HepG2 (cell line): ENCODE results near the gene C19orf73. TPM values are rescaled to one million over a fixed set of nuclear protein-coding genes. Genes with fewer than 3 reads are reported as not detected.

Experiments
- BORCS8-MEF2B ChIP-seq: sonication (generic); formaldehyde crosslinking; IDR thresholded peaks from 2 replicates; pipeline ENCODE4 v1.8.0; 2022; ENCODE audit warnings: mild to moderate bottlenecking, missing genetic modification reagents
- BRCA1 ChIP-seq: sonication (generic); formaldehyde crosslinking; IDR thresholded peaks from 2 replicates; pipeline ENCODE4 v1.4.0; 2020; ENCODE audit warnings: missing genetic modification reagents
- HDAC1 ChIP-seq: sonication (generic); formaldehyde crosslinking; IDR thresholded peaks from 2 replicates; pipeline ENCODE4 v1.5.1; 2020; ENCODE audit warnings: mild to moderate bottlenecking, missing genetic modification reagents
- HNRNPLL ChIP-seq: fragments of 200-400 bp; formaldehyde crosslinking; IDR thresholded peaks from 2 replicates; pipeline ENCODE4 v1.6.1; 2017; ENCODE audit warnings: mild to moderate bottlenecking, low read depth, low read length; ENCODE audit not compliant: poor library complexity, severe bottlenecking
- MXI1 ChIP-seq: IDR thresholded peaks from 3 replicates; pipeline ENCODE4 v1.6.1; 2012; ENCODE audit warnings: low read depth, low read length, inconsistent platforms, borderline replicate concordance
- NRL ChIP-seq: sonication (generic); formaldehyde crosslinking; IDR thresholded peaks from 2 replicates; pipeline ENCODE4 v1.5.0; 2020; ENCODE audit warnings: missing genetic modification reagents, mild to moderate bottlenecking, moderate library complexity, borderline replicate concordance
- POLR2A ChIP-seq, 2 experiments: IDR thresholded peaks; 2 replicates each; pipeline ENCODE4 v1.6.1; 2011; ENCODE audit warnings: low read depth in 2 of 2, low read length in 2 of 2, mild to moderate bottlenecking in 1 of 2, moderate library complexity in 1 of 2; ENCODE audit not compliant: insufficient read depth in 1 of 2
- RBM39 ChIP-seq: fragments of 200-400 bp; formaldehyde crosslinking; IDR thresholded peaks from one replicate; pipeline ENCODE4 v1.6.1; 2018; ENCODE audit warnings: antibody characterized with exemption, mild to moderate bottlenecking, low read depth, low read length; ENCODE audit not compliant: poor library complexity, severe bottlenecking
- RFXAP ChIP-seq: sonication (generic); formaldehyde crosslinking; IDR thresholded peaks from 2 replicates; pipeline ENCODE4 v1.4.0; 2020; ENCODE audit warnings: missing genetic modification reagents, borderline replicate concordance
- ZNF292 ChIP-seq: sonication (generic); formaldehyde crosslinking; IDR thresholded peaks from 2 replicates; pipeline ENCODE4 v1.8.1; 2022; ENCODE audit warnings: mild to moderate bottlenecking, low read depth, missing genetic modification reagents, borderline replicate concordance
- ZNF326 ChIP-seq: sonication (generic); formaldehyde crosslinking; IDR thresholded peaks from 2 replicates; pipeline ENCODE4 v1.4.0; 2020; ENCODE audit warnings: missing genetic modification reagents, borderline replicate concordance
- ZNF605 ChIP-seq: sonication (generic); formaldehyde crosslinking; IDR thresholded peaks from 2 replicates; pipeline ENCODE4 v1.8.0; 2022; ENCODE audit warnings: mild to moderate bottlenecking, missing genetic modification reagents
- ZNF724P ChIP-seq: sonication (generic); formaldehyde crosslinking; IDR thresholded peaks from 2 replicates; pipeline ENCODE4 v1.8.0; 2022; ENCODE audit warnings: missing genetic modification reagents, borderline replicate concordance
- polyA plus RNA-seq, 8 experiments: library from polyadenylated mRNA; depleted of rRNA in 3 of 8; stranded (reverse) in 7 of 8; unstranded in 1 of 8; fragments of >200 nt; fragmentation: Illumina TruSeq in 4 of 8; extraction: Trizol in 4 of 8; gene quantifications; 2 replicates each; pipeline versions ENCODE4 v1.2.1 to v1.2.3, GENCODE V29; 2011 to 2016; ENCODE audit warnings: low read depth in 4 of 8, missing spikeins in 1 of 8, mixed read lengths in 1 of 8; ENCODE audit not compliant: insufficient read depth in 1 of 8
- total RNA-seq, 5 experiments: library from RNA; depleted of rRNA; stranded (reverse); fragments of >200 nt; fragmentation: Illumina TruSeq; extraction: Trizol; gene quantifications; 2 replicates each; pipeline ENCODE4 v1.2.3, GENCODE V29; 2016; ENCODE audit warnings: low read depth in 1 of 5
- TF ChIP-seq, protein P1 (sequence below): sonication (generic); formaldehyde crosslinking; IDR thresholded peaks from 2 replicates; pipeline ENCODE4 v1.5.1; 2020; ENCODE audit warnings: mild to moderate bottlenecking, moderate library complexity, missing genetic modification reagents
- TF ChIP-seq, protein P2 (sequence below): sonication (generic); formaldehyde crosslinking; IDR thresholded peaks from 2 replicates; pipeline ENCODE4 v1.8.0; 2022; ENCODE audit warnings: mild to moderate bottlenecking, missing genetic modification reagents, moderate library complexity
- TF ChIP-seq, protein P3 (sequence below): sonication (generic); formaldehyde crosslinking; IDR thresholded peaks from 2 replicates; pipeline ENCODE4 v1.4.0; 2020; ENCODE audit warnings: mild to moderate bottlenecking, missing genetic modification reagents
- TF ChIP-seq, protein P4 (sequence below): sonication (generic); formaldehyde crosslinking; IDR thresholded peaks from 2 replicates; pipeline ENCODE4 v1.5.1; 2020; ENCODE audit warnings: missing genetic modification reagents, mild to moderate bottlenecking, borderline replicate concordance

Gene C19orf73
- total and polyA plus RNA-seq, 2 of the 13 experiments (the other 11 are each of a cell fraction or from before 2014, with no cell fraction given): 1.4 to 1.5 TPM

DNA sequence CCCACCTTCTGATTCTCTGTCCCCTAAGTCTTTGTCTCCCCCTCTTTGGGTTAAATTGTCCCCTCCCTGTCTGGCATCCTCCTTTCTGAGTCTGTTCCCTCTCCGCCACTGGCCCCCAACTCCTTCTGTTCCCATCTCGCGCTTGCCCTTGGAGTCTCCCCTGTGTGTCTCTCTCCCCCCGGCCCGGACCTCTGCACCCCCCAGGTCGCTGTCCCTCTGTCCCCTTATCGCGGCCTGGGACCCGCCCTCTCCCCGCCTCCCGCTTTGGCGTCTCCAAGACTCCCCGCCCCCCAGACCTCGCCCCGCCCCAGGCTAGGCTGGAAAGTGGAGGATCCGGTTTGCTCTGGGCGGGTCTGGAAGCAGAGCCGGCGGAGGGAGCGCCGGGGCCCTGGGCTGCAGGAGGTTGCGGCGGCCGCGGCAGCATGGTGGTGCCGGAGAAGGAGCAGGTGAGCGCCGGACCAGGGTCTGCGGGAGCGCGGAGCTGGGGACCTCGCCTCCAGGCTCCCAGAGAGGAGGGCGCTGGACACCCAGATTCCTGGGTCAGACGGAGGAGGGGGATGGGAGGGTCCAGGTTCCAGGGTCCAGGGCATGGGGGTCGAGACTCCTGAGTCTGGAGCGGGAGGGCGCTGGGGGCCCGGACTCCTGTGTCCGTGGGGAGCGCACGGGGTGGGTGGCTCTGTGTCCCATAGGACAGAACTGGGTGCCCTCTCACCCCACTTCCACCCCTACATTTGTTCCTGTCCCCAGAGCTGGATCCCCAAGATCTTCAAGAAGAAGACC lies 38.7 kb upstream of the C19orf73 start, which contains the start of gene TRPM4 (continued):
- TF ChIP-seq HDAC1 (CRISPR knock-in tag) (peak; percentile 69), ZNF605 (CRISPR knock-in tag) (peak; percentile 46; the same call in 1 of the 2 replicates), RFXAP (CRISPR knock-in tag) (no peak), HNRNPLL (peak; percentile 65), BRCA1 (CRISPR knock-in tag) (no peak), POLR2A (IDR thresholded peaks at IDR 0.05; ENCODE audit: insufficient read depth in 1 of 2, low read depth in 2 of 2, low read length in 2 of 2) (peak in 1 of 2 experiments; percentile 87; a peak in 2 of 4 replicates), BORCS8-MEF2B (CRISPR knock-in tag) (no peak), NRL (CRISPR knock-in tag) (0 out of 2 replicates have a peak, but pooled peaks have one; percentile 26), ZNF326 (CRISPR knock-in tag) (no peak), ZNF292 (peak; percentile 34; the same call in 1 of the 2 replicates), RBM39 (peak; percentile 52), ZNF724P (no peak), MXI1 (peak; percentile 46; the same call in 1 of the 3 replicates)
- TF ChIP-seq, protein P1, sequence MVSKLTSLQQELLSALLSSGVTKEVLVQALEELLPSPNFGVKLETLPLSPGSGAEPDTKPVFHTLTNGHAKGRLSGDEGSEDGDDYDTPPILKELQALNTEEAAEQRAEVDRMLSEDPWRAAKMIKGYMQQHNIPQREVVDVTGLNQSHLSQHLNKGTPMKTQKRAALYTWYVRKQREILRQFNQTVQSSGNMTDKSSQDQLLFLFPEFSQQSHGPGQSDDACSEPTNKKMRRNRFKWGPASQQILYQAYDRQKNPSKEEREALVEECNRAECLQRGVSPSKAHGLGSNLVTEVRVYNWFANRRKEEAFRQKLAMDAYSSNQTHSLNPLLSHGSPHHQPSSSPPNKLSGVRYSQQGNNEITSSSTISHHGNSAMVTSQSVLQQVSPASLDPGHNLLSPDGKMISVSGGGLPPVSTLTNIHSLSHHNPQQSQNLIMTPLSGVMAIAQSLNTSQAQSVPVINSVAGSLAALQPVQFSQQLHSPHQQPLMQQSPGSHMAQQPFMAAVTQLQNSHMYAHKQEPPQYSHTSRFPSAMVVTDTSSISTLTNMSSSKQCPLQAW (CRISPR knock-in tag): peak; percentile 83
- TF ChIP-seq, protein P2, sequence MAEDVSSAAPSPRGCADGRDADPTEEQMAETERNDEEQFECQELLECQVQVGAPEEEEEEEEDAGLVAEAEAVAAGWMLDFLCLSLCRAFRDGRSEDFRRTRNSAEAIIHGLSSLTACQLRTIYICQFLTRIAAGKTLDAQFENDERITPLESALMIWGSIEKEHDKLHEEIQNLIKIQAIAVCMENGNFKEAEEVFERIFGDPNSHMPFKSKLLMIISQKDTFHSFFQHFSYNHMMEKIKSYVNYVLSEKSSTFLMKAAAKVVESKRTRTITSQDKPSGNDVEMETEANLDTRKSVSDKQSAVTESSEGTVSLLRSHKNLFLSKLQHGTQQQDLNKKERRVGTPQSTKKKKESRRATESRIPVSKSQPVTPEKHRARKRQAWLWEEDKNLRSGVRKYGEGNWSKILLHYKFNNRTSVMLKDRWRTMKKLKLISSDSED: no peak
- TF ChIP-seq, protein P3, sequence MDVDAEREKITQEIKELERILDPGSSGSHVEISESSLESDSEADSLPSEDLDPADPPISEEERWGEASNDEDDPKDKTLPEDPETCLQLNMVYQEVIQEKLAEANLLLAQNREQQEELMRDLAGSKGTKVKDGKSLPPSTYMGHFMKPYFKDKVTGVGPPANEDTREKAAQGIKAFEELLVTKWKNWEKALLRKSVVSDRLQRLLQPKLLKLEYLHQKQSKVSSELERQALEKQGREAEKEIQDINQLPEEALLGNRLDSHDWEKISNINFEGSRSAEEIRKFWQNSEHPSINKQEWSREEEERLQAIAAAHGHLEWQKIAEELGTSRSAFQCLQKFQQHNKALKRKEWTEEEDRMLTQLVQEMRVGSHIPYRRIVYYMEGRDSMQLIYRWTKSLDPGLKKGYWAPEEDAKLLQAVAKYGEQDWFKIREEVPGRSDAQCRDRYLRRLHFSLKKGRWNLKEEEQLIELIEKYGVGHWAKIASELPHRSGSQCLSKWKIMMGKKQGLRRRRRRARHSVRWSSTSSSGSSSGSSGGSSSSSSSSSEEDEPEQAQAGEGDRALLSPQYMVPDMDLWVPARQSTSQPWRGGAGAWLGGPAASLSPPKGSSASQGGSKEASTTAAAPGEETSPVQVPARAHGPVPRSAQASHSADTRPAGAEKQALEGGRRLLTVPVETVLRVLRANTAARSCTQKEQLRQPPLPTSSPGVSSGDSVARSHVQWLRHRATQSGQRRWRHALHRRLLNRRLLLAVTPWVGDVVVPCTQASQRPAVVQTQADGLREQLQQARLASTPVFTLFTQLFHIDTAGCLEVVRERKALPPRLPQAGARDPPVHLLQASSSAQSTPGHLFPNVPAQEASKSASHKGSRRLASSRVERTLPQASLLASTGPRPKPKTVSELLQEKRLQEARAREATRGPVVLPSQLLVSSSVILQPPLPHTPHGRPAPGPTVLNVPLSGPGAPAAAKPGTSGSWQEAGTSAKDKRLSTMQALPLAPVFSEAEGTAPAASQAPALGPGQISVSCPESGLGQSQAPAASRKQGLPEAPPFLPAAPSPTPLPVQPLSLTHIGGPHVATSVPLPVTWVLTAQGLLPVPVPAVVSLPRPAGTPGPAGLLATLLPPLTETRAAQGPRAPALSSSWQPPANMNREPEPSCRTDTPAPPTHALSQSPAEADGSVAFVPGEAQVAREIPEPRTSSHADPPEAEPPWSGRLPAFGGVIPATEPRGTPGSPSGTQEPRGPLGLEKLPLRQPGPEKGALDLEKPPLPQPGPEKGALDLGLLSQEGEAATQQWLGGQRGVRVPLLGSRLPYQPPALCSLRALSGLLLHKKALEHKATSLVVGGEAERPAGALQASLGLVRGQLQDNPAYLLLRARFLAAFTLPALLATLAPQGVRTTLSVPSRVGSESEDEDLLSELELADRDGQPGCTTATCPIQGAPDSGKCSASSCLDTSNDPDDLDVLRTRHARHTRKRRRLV: no peak
- TF ChIP-seq, protein P4, sequence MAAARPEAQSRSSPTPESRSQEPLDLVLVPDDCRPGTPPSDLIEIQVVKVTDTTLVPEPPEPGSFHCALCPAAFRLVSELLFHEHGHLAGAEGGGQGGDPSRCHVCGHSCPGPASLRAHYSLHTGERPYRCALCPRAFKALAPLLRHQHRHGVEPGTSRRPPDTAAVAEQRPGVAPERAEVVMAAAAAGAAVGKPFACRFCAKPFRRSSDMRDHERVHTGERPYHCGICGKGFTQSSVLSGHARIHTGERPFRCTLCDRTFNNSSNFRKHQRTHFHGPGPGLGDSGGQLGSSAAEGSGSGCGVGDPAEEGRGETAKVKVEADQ: peak; percentile 78; the same call in 1 of the 2 replicates
